K562 (cell line): Measurements from ENCODE around the gene LMNTD2. TPM values are rescaled to one million over a fixed set of nuclear protein-coding genes. Genes with fewer than 3 reads are reported as not detected.

Experiments used
- ELF1 ChIP-seq: fragments of 200-800 bp; sonication (Bioruptor generic); IDR thresholded peaks from 2 replicates; pipeline ENCODE4 v1.6.1; 2016; ENCODE audit warnings: missing genetic modification characterization, missing compliant biosample characterization
- FUS ChIP-seq: fragments of 200-400 bp; formaldehyde crosslinking; optimal IDR thresholded peaks from 2 replicates; pipeline ENCODE3; 2017; ENCODE audit warnings: low read depth, low read length
- PHF20 ChIP-seq: fragments of 450-650 bp; IDR thresholded peaks from 2 replicates; pipeline ENCODE4 v1.6.1; 2018; ENCODE audit not compliant: partially characterized antibody
- SMAD3 ChIP-seq: fragments of 450-650 bp; formaldehyde crosslinking; conservative IDR thresholded peaks from 2 replicates; pipeline ENCODE4 v1.4.0; 2020; ENCODE audit warnings: mild to moderate bottlenecking
- YBX1 ChIP-seq: fragments of 450-650 bp; IDR thresholded peaks from 2 replicates; pipeline ENCODE4 v1.7.1; 2016; ENCODE audit warnings: mild to moderate bottlenecking
- ZEB2 ChIP-seq: fragments of 450-650 bp; IDR thresholded peaks from 2 replicates; pipeline ENCODE4 v1.6.1; 2016
- ZNF384 ChIP-seq: IDR thresholded peaks from 2 replicates; pipeline ENCODE4 v1.6.1; 2012; ENCODE audit warnings: low read depth, low read length, improper control_type of control experiment
- ZNF707 ChIP-seq: fragments of 250-450 bp; sonication (Bioruptor Pico); conservative IDR thresholded peaks from 2 replicates; pipeline ENCODE4 v1.8.0; 2022; ENCODE audit warnings: inconsistent platforms, mild to moderate bottlenecking, moderate library complexity
- polyA plus RNA-seq, 8 experiments: library from polyadenylated mRNA; depleted of rRNA in 4 of 8; stranded (reverse) in 5 of 8; unstranded in 3 of 8; fragments of >200 nt; fragmentation: Nextera tagmentation in 2 of 8; fragmentation: Illumina TruSeq in 1 of 8; extraction: Ambion mirVana in 2 of 8; extraction: Trizol in 1 of 8; gene quantifications; 2 replicates each; pipeline versions ENCODE4 v1.2.1 to v1.2.3, GENCODE V29; 2011 to 2014; ENCODE audit warnings: inconsistent platforms in 1 of 8, missing spikeins in 1 of 8
- total RNA-seq, 7 experiments: library from RNA; depleted of rRNA in 6 of 7; stranded (reverse); fragments of >200 nt in 6 of 7; fragmentation: Illumina TruSeq in 2 of 7; extraction: Trizol in 2 of 7; gene quantifications; 2 replicates each; pipeline versions ENCODE4 v1.2.1 to v1.2.3, GENCODE V29; 2011 to 2021; ENCODE audit warnings: low replicate concordance in 1 of 7
- TF ChIP-seq, protein P1 (sequence below), 2 experiments: fragments of 450-650 bp; formaldehyde crosslinking in 1 of 2; IDR thresholded peaks; 2 replicates each; pipeline versions ENCODE4 v1.4.0 to v1.6.1; 2014 to 2020; ENCODE audit warnings: mild to moderate bottlenecking in 2 of 2, borderline replicate concordance in 1 of 2, low read depth in 1 of 2
- TF ChIP-seq, protein P2 (sequence below): fragments of 450-650 bp; IDR thresholded peaks from 2 replicates; pipeline ENCODE4 v1.6.1; 2018; ENCODE audit not compliant: partially characterized antibody
- TF ChIP-seq, protein P3 (sequence below): conservative IDR thresholded peaks from 2 replicates; pipeline ENCODE4 v1.6.1; 2011; ENCODE audit warnings: low read depth, mild to moderate bottlenecking, low read length; ENCODE audit not compliant: control insufficient read depth
- TF ChIP-seq, protein P4 (sequence below): sonication (generic); formaldehyde crosslinking; IDR thresholded peaks from 2 replicates; pipeline ENCODE4 v1.8.0; 2022; ENCODE audit warnings: missing genetic modification reagents, mild to moderate bottlenecking, moderate library complexity, borderline replicate concordance

Gene LMNTD2
- total and polyA plus RNA-seq, 9 of the 15 experiments (the other 6 are each of a cell fraction or from before 2014, with no cell fraction given): 0.48 to 4.2 (median 1.5) TPM; not detected in 3

DNA sequence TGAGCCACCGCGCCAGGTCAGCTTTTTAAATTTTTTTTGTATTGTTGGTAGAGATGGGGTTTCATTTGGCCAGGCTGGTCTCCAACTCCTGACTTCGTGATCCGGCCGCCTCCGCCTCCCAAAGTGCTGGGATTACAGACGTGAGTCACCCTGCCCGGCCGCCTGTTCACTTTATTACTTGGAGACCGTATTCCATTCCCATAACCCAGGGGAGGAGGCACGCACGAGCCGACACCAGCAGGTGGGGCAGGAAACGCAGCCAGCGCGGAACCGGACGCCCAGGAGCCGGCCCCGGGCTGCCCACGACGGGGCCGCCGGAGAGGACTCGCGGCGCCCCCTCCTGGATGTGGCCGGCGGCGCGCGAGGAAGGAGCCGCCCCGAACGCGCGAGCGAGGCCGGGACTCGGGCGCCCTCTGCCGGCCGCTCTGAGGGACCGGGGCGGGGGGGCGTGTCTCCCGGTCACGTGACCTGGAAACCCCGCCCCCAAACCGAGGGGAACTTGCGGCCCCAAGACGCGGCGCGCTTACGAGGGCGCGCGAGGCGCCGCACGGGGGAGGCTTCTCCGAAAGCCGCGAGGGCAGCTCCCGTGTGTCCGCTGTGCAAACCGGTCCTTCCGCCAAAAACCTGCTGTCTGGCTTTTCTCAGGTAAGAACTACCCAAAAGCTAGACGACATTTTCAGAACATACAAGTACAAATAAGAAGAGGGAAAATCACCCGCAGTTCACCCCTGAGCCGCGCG, 41.9 kb downstream of the LMNTD2 start (continued):
- TF ChIP-seq, protein P1, sequence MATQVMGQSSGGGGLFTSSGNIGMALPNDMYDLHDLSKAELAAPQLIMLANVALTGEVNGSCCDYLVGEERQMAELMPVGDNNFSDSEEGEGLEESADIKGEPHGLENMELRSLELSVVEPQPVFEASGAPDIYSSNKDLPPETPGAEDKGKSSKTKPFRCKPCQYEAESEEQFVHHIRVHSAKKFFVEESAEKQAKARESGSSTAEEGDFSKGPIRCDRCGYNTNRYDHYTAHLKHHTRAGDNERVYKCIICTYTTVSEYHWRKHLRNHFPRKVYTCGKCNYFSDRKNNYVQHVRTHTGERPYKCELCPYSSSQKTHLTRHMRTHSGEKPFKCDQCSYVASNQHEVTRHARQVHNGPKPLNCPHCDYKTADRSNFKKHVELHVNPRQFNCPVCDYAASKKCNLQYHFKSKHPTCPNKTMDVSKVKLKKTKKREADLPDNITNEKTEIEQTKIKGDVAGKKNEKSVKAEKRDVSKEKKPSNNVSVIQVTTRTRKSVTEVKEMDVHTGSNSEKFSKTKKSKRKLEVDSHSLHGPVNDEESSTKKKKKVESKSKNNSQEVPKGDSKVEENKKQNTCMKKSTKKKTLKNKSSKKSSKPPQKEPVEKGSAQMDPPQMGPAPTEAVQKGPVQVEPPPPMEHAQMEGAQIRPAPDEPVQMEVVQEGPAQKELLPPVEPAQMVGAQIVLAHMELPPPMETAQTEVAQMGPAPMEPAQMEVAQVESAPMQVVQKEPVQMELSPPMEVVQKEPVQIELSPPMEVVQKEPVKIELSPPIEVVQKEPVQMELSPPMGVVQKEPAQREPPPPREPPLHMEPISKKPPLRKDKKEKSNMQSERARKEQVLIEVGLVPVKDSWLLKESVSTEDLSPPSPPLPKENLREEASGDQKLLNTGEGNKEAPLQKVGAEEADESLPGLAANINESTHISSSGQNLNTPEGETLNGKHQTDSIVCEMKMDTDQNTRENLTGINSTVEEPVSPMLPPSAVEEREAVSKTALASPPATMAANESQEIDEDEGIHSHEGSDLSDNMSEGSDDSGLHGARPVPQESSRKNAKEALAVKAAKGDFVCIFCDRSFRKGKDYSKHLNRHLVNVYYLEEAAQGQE (IDR thresholded peaks at IDR 0.05; ENCODE audit: borderline replicate concordance): peak; percentile 96
- TF ChIP-seq, protein P1 (CRISPR knock-in tag; IDR thresholded peaks at IDR 0.05; ENCODE audit: low read depth): peak; percentile 85
- TF ChIP-seq, protein P2, sequence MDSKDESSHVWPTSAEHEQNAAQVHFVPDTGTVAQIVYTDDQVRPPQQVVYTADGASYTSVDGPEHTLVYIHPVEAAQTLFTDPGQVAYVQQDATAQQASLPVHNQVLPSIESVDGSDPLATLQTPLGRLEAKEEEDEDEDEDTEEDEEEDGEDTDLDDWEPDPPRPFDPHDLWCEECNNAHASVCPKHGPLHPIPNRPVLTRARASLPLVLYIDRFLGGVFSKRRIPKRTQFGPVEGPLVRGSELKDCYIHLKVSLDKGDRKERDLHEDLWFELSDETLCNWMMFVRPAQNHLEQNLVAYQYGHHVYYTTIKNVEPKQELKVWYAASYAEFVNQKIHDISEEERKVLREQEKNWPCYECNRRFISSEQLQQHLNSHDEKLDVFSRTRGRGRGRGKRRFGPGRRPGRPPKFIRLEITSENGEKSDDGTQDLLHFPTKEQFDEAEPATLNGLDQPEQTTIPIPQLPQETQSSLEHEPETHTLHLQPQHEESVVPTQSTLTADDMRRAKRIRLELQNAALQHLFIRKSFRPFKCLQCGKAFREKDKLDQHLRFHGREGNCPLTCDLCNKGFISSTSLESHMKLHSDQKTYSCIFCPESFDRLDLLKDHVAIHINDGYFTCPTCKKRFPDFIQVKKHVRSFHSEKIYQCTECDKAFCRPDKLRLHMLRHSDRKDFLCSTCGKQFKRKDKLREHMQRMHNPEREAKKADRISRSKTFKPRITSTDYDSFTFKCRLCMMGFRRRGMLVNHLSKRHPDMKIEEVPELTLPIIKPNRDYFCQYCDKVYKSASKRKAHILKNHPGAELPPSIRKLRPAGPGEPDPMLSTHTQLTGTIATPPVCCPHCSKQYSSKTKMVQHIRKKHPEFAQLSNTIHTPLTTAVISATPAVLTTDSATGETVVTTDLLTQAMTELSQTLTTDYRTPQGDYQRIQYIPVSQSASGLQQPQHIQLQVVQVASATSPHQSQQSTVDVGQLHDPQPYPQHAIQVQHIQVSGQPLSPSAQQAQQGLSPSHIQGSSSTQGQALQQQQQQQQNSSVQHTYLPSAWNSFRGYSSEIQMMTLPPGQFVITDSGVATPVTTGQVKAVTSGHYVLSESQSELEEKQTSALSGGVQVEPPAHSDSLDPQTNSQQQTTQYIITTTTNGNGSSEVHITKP: peak; percentile 55
- peak; percentile 19 for TF ChIP-seq PHF20
- 0 out of 2 replicates have a peak, but pooled peaks have one; percentile 7 for TF ChIP-seq SMAD3
- TF ChIP-seq, protein P3, sequence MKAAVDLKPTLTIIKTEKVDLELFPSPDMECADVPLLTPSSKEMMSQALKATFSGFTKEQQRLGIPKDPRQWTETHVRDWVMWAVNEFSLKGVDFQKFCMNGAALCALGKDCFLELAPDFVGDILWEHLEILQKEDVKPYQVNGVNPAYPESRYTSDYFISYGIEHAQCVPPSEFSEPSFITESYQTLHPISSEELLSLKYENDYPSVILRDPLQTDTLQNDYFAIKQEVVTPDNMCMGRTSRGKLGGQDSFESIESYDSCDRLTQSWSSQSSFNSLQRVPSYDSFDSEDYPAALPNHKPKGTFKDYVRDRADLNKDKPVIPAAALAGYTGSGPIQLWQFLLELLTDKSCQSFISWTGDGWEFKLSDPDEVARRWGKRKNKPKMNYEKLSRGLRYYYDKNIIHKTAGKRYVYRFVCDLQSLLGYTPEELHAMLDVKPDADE: no peak; the same call in none of the 2 replicates
- peak; percentile 86 for TF ChIP-seq ZEB2
- TF ChIP-seq, protein P4, sequence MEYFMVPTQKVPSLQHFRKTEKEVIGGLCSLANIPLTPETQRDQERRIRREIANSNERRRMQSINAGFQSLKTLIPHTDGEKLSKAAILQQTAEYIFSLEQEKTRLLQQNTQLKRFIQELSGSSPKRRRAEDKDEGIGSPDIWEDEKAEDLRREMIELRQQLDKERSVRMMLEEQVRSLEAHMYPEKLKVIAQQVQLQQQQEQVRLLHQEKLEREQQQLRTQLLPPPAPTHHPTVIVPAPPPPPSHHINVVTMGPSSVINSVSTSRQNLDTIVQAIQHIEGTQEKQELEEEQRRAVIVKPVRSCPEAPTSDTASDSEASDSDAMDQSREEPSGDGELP (CRISPR knock-in tag): peak; percentile 76; the same call in 1 of the 2 replicates
- TF ChIP-seq FUS: peak; percentile 88
- TF ChIP-seq ZNF707: 0 out of 2 replicates have a peak, but pooled peaks have one; percentile 41
- TF ChIP-seq ZNF384: peak; percentile 14; the same call in 1 of the 2 replicates
- no peak for TF ChIP-seq YBX1
- peak; percentile 58; the same call in 1 of the 2 replicates for TF ChIP-seq ELF1
